GM21723 (cell line): ENCODE data around the gene KCNT1.

Source experiments
- ATAC-seq: cut with Tn5 transposase; IDR thresholded peaks from one replicate; pipeline ENCODE4 v1.9.1; 2021; ENCODE audit warnings: mild to moderate bottlenecking, moderate library complexity; ENCODE audit not compliant: unreplicated experiment

The KCNT1 gene

DNA sequence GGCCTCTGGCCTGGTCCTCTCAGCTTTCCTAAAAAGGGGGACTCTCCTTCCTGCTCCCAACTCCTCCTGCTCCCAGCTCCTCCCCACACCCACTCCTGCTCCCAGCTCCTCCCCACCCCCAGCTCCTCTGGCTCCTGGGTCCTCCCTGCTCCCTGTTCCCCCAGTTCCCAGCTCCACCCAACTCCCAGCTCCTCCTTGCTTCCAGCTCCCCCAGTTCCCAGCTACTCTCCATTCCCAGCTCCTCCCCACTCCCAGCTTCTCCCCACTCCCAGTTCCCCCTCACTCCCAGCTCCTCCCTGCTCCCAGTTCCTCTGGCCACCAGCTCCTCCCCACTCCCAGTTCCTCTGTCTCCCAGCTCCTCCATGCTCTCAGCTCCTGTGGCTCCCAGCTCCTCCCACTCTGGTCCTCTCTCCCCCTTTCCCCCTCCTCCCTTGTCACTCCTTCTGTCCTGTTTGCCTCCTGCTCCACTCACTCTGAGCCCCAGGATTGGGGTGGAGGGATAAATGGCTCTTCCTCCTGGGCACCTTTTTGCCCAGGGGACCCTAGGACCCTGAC, 75.7 kb downstream of the KCNT1 start:
- no peak for ATAC-seq

DNA sequence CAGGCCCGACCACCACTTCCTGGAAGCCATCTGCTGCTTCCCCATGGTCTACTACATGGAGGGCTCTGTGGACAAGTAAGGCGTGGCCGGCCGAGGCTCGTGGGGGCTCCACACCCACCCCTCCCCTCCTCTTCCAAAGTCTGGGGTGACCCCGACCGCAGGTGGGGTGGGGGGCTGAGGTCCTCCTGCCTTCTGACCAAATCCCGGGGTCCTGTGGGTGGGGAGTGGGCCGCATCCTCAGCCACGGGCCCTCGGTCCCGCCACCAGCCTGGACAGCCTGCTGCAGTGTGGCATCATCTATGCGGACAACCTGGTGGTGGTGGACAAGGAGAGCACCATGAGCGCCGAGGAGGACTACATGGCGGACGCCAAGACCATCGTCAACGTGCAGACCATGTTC, 76.4 kb downstream of the KCNT1 start:
- no peak for ATAC-seq

DNA sequence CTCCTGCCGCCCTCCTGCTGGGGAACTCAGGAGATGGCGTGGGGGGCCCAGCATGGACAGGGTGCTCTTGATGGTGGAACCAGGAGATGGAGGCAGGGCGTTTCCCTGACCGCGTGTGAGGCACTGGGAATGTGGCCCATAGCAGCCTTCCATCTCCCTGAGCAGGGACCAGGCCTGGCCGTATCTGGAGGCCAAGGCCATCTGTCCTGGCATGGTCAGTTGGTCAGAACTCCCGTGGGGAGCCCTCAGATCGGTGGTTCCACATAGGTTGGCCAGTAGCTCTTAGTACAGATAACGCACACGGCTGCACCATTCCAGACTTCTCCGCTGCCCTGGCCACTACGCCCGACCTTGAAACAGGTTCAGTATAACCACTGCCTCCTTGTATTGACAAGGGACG, 77.6 kb downstream of the KCNT1 start:
- ATAC-seq, result no peak

DNA sequence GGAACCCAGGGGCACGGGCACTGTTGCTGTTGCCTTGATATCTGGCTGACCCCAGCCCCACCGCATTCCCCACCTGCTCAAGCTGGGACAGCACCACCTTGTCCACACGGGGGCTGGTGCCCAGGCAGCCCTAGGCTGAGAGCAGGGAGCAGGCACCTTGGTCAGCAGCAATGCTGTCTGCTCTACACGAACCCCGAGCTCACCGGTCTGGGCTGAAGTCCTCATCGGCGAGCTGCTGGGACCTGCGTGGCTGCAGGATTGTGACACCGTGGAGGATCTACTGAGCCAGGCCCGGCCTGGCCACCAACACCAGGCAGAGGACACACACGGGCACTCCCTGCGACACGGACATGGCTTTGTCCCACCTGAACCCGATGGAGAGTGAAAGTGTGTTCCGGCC, 78.1 kb downstream of the KCNT1 start:
- no peak for ATAC-seq

DNA sequence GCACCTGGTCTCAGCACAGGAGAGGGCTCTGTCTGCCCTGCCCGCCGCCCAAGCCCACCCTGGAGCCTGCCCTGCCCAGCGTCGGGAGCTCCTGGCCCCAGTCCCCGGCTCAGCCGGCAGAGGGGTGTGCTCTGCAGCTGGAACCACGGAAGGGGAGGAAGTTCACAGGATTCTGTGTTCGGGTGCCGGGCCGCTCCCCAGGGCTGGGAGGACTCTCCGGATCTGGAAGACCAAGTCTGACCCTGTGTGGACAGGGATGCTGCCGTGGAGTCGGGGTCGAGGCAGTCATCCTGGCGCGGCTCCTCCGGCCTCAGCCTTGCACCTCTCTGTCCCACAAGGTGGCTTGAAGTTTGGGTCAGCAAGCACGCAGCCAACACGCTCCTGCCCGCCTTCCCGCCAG, 78.6 kb downstream of the KCNT1 start:
- ATAC-seq, result no peak

DNA sequence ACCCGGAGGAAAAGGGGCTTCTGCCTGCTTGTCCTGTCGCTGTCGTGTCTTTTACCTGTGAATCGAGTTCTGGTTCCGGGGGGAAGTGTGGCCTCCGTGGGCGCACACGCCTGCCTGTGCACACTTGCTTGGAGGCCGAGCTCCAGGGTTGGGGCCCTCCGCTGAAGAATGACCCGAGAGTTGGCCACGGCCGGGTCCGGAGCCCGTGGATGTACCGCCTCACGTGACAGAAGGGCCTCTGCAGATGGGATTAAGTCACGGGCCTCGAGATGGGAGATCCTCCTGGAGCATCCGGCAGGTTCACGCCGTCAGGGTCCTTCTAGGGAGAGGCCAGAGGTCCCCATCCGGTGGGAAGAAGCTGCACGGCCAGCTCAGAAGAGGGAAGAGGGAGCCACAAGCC, 81.0 kb downstream of the KCNT1 start:
- no peak for ATAC-seq

DNA sequence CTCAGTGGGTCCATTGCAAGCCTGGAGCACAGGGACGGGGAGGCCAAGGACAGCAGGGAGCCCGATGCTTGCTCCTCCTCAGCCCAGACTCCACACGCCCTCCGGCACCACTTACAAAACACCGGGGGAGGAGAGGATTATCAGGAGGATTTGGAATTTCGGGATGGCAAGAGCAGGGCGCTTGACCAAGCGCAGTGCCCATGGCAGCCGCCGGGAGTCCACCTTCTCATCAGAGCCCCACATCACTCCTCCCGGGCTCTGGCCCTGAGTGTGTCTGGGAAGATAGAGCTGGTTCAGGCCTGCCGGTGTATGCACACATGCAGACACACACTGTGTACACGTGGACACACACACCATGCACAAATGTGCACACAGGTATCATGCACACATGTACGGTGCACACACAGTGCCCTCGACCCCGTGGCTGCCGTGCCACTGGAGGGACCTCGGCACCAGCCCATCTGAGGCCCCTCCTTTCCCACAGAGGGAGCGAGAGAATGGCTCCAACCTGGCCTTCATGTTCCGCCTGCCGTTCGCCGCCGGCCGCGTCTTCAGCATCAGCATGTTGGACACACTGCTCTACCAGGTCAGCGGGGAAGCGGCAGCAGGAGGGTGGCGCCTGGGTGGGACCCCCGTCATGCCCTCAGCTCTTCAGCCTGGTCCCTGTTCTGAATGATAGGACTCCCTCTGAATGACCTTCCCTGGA, 81.7 kb downstream of the KCNT1 start:
- ATAC-seq, result no peak

DNA sequence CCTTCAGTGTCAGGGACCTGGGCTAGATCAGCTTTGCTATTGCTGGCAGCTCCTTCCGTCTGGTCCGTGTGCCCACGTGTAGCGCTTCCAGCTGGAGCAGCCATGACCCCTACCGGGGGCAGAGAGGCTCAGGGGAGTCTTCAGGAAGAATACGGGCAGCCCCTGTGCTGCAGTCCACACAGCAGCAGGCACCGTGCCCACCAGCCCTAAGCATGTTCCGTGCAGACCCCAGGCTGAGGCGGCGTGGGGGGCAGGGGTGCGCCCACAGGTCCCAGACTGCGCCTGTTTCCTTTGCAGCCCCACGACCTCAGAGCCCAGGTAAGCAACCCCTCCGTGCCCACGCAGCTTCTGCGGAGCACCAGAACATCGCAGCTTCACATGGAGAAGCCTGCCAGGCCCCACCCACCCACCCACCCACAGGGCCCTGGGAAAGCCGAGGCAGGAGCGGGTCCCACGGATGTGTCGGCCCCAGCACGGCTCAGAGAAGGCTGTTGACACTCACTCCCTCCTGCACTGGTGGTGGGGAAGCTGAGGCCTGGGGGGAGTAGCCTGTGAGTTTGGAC, 83.1 kb downstream of the KCNT1 start:
- no peak for ATAC-seq

DNA sequence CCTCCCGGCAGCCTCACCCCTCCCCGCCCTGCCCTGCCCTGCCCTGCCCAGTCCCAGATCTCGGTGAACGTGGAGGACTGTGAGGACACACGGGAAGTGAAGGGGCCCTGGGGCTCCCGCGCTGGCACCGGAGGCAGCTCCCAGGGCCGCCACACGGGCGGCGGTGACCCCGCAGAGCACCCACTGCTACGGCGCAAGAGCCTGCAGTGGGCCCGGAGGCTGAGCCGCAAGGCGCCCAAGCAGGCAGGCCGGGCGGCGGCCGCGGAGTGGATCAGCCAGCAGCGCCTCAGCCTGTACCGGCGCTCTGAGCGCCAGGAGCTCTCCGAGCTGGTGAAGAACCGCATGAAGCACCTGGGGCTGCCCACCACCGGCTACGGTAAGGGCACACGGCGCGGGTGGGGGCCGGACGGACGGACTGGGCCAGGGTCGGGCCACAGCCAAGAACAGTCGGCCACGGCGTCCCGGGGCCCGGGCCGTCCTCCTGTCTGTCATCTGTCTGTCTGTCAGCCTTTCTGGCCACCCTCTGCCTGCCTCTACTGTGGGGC, 84.2 kb downstream of the KCNT1 start:
- no peak for ATAC-seq

DNA sequence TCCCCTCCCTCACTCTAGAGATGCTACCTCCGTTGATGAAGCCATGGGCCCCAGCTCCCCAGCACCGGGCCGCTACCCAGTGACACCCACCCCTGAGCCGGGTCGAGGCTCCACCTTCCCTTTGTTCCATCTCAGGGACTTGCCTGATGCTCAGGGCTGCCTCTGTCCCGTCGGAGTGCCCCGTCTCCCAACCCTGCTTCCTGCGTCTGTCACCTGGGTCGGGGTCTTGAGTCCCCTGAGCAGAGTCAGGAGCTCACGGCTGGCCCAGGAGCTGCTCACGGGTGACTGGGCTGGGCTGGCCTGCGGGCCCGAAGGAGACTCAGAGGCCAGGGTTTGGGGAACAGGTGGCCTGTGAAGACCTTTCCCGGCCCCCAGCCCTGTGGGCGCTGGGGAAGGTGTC, 85.3 kb downstream of the KCNT1 start:
- ATAC-seq, result no peak

DNA sequence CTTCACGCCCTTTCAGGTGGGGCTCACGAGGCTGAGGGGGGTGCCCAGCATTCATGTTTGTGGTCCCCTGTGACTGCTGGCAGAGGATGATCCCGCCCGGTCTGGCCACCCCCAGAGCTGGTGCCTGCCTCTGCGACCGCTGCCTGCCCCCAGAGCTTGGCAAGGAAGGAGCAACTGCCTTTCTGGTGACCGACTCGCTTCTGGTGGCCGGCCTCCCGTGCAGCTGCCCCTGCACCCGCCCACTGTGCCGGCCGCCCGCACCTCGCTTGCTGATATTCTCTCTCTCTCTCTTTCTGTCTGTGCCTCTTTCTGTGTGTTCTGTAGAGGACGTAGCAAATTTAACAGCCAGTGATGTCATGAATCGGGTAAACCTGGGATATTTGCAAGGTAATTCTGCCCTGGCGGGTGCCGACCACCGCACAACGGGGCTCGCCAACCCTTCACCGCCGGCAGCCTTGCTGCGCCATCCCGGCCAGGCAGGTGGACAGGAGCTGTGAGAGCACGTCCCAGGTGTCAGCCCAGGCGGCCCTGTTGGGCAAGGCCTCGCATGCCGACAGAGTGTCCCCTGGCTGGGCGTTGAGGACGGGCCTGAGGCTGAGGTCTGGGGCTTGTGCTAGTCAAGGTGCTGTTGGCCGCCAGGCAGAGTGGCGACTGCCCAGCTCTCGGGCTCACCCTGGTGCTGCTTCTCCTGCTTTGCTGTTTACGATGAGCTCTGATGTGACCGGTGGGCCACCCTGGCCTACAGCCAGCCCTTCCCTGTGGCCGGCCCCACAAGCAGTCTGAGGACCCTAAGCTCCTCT, 86.0 kb downstream of the KCNT1 start:
- ATAC-seq, result no peak

DNA sequence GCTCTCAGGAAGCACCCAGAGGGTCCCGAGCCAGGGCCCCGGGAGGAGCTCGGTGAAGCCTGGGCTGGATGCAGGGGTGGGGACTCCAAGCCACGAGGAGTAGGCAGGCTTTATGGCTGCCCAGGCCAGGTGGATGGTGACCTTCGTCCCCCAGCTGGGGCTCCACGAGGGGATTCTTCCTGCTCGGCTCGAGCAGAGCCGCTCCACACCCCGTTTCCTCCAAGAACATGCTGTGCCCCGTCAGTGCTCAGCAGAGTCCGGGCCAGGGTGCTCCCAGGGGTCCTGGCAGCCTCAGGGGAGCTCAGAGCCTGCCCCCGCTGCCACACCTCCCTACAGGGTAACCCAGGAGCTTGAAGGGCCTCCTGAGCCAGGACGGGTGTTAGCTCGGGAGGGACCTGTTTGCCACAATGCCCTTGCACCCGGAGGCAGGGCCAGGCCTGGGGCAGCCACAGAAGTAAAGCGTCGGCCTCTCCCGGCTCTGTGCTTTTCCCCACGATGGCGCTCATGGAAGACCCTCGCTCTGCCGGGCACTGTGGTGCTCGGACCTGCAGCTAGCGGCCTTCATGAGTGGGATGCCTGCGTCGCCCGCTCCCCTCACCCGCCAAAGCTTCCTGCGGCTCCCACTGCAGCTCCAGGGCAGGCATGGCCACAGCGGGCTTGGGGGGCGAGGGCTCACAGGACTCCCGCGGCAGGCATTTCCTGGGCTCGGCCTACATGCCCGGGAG, 86.8 kb downstream of the KCNT1 start:
- no peak for ATAC-seq

DNA sequence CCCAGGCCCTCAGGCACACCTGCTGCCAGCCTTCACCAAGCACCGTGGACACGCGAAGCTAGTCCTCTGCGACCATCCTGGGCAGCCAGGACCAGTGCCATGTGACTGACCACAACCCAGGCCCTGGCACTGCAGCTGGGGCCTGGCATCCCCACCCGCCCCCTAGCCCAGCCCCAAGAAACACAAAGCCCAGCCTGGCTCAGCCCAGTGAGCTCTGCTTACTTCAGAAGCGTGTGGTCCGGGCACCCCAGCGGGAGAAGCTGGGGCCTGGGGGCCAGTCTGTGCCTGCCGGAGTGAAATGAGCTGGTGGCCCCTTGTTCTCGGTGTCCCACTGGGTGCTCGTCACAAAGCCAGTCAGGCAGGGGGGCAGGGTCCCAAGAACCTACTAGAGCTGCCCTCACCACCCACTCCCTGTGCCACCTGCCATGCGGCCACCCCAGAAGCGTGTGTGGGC, 87.9 kb downstream of the KCNT1 start:
- no peak for ATAC-seq

DNA sequence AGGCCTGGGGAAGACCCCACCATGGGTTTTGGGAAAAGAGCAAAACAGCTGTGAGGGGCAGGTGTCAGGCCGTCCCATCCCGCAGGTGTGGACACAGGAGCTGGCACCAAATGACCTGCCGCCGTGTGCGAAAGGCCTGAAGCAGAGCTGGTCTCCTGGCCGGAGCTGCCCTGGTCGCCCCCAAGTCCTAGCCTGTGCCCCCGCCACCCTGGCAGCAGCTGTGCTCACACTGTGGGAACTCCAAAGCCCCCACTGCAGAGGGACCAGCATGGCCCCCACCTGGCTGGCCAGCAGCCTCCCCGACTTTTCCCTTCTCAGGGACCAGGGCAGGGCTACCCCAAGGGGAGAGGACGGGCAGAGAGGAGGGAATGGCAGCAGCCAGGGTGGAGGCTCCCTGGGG, 88.4 kb downstream of the KCNT1 start:
- ATAC-seq, result no peak

DNA sequence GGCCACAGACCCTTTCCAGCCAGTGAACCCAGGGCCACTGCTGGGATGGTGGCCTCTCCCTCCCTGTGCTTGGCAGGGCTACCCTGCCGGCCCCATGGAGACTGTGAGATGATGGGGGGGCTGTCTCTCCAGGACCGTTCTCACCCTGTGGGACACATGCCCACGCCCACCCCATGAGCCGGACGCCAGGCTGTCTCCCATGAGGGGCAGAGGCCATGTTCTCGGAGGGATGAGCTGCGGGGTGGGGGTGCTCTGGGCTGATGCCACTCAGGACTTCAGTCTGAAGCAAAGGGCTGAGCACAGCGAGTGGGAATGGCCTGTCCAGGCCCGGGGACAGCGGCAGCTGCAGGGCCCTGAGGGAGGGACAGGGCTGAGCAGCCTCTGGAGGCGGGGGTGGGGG, 88.9 kb downstream of the KCNT1 start:
- ATAC-seq, result no peak

DNA sequence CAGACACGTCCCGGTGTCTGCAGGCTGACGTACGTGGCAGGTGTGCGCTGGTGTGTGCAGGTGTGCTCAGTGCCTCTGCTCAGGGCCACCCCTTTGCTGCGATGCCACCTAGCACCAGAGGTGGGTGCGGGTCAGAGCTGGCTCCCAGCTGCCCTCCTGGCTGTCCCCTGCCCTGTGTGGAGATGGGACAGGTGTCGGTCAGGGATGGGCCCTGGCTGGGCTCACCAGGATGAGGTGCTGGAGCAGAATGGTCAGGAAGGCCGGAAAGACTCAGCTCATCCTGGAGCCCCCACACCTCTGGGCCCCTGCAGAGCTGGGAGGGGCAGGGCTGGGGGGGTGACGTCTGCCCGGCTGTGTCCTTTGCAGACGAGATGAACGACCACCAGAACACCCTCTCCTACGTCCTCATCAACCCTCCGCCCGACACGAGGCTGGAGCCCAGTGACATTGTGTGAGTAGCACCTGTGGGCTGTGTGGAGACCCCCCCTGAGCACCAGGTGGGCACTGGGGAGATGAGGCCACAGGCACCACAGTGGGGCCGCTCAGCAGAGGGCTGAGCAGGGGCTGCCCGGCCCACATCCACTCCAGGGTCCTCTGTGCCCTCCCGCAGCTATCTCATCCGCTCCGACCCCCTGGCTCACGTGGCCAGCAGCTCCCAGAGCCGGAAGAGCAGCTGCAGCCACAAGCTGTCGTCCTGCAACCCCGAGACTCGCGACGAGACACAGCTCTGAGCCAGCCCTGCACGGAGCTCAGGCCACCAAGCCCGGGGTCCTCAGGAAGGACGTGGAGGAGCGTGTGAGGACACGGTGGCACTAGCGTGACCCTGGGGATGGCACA, 89.7 kb downstream of the KCNT1 start:
- ATAC-seq, result no peak

DNA sequence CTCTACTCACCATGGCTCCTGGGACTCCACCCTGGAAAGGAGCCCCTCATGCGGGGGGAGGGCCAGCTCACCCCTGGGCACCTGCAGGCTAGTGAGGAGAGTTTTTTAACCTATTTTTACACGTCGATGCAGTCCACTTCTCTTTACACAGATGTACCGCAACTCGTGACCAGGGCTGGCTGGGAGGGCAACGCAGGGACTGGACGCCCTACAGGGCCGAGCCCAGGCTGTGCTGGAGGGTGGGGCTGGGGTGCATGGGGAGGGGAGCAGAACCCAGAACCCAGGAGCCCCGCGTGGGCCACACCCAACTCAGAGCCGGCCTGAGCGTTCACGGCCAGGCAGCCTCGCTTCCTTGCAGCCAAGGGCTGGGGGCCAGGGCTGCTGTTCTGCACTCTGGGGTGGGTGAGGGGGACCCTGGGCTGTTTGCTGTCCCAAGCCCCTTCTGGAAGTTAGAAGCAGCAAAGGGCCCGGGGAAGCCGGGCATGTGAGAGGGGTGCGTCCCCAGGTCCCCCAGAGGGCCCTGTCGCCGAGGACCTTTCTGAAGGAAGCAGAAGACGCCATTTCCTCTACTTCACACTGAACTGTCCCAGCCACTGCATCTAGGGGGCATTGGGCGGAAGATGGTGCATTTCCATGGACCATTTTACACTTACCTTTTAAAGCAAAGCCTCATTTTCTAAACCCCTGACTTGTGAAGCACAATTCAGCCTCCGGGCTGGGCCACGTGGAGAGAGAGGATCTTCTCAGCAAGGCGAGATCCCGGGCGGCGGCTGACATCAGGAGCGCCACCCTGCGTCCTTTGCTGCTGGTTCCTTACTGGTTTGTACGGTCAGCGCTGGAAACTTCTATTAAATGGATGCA, 90.5 kb downstream of the KCNT1 start:
- ATAC-seq, result no peak

DNA sequence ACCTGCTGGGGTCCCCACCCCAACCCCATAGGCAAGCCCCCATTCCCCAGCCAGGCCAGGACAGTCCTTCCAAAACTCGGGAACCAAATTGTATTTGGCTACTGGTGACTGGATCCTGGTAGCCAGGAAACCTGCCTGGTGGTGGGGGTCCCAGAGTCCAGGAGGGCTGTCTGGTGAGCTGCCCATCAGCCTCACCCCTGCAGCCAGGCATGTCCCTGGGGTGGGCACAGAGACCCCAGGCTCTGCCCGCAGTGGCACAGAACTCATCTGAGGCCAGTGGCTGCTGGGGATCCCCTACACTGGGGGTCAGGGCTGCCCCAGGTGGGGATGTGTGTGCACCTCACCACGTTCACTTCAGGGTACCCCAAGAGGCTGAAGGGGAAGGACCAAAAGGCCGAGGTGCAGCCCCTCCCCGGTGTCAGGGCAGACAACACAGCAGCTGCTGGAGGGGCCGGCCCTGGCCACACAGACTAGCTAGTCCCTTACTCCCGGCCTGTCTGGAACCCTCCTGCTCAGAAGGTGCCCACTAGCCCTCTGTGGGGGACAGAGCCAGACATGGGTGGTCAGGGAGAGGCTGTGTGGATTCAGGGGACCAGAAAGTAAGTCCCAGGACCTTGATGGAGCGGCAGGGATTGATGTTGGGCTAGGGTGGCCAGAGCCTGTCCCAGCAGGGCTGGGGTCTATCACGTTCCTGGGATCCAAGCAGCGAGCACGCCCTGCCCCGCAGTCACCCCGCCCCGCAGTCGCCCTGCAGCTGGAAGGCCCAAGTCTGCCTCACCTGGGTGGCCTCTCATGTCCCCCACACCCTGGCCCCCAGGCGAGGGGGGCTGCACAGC, 91.5 kb downstream of the KCNT1 start:
- no peak for ATAC-seq
